A673 (cell line): ENCODE measurements around the gene TMEM91.

Experiments used
- EZH2 ChIP-seq: fragments of 200-600 bp; sonication (generic); IDR thresholded peaks from 2 replicates; pipeline ENCODE4 v1.6.1; 2017; ENCODE audit warnings: borderline replicate concordance, low read depth, mild to moderate bottlenecking, mixed read lengths, antibody characterized with exemption, low read length; ENCODE audit not compliant: poor library complexity, severe bottlenecking
- TF ChIP-seq, protein P1 (sequence below): fragments of 300-800, 200-600 bp; sonication (generic); conservative IDR thresholded peaks from 2 replicates; pipeline ENCODE4 v1.5.1; 2017; ENCODE audit warnings: low read depth, mild to moderate bottlenecking, antibody characterized with exemption, low read length, moderate library complexity, mixed read lengths

DNA sequence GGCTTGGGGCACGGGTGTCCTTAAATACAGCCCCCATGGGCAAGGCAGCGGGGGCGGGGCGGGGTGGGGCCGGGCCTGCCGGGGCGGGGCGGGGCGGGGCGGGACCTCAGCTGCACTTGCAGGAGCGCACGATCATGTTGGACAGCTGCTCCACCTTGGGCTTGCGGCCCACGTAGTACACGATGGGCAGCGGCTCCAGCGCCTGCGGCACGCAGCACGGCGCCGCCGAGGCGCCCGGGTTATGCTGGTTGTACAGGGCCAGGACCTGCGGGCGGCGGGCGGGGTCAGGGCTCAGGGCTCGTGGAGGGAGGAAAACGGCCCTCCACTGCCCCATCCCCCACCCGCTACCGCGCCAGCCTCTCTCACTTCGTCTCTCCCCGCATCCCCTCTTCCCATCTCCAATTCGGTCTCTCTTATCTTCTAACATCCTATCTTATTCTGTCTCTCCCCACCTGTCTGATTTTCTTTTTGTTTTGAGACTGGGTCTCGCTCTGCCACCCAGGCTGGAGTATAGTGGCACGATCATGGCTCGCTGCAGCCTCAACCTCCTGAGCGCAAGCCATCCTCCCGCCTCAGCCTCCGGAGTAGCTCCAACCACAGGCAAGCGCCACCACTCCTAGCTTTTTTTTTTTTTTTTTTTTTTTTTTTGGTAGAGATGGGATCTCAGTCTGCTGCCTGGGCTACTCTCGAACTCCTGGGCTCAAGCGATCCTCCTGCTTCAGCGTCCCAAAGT is 45.2 kb upstream of the TMEM91 start:
- TF ChIP-seq, protein P1, sequence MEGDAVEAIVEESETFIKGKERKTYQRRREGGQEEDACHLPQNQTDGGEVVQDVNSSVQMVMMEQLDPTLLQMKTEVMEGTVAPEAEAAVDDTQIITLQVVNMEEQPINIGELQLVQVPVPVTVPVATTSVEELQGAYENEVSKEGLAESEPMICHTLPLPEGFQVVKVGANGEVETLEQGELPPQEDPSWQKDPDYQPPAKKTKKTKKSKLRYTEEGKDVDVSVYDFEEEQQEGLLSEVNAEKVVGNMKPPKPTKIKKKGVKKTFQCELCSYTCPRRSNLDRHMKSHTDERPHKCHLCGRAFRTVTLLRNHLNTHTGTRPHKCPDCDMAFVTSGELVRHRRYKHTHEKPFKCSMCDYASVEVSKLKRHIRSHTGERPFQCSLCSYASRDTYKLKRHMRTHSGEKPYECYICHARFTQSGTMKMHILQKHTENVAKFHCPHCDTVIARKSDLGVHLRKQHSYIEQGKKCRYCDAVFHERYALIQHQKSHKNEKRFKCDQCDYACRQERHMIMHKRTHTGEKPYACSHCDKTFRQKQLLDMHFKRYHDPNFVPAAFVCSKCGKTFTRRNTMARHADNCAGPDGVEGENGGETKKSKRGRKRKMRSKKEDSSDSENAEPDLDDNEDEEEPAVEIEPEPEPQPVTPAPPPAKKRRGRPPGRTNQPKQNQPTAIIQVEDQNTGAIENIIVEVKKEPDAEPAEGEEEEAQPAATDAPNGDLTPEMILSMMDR = no peak
- no peak for TF ChIP-seq EZH2
